K562 (cell line): Measurements from ENCODE around the gene ATRAID. TPM values are rescaled to one million over a fixed set of nuclear protein-coding genes. Genes with fewer than 3 reads are reported as not detected.

Experiments
- ATAC-seq: fragments of 200-7000 bp; cut with Tn5 transposase; 3 replicates; pipeline ENCODE4 v1.9.1; 2020; ENCODE audit warnings: moderate library complexity
- BruUV-seq: library from RNA; stranded (reverse); fragments of 400-500 nt; replicated peaks from 2 replicates; lab custom pipeline; 2021; lab: Mats Ljungman, UMichigan
- CTCF ChIA-PET: fragments of 300-600 bp; formaldehyde crosslinking; extraction: SDS; loops from one replicate; lab custom pipeline; 2021; ENCODE audit warnings: low intra/inter-chr PET ratio; lab: Yijun Ruan, JAX
- POLR2A ChIA-PET: fragments of 300-600, 350-650 bp; sonication (Branson Sonifier 250); formaldehyde crosslinking; extraction: SDS; loops from one replicate; lab custom pipeline; 2021; ENCODE audit warnings: antibody characterized with exemption, inconsistent platforms; lab: Yijun Ruan, JAX
- DNase-seq, 4 experiments: peaks; one replicate each; pipeline versions ENCODE4 v3.0.0 to v3.0.0-alpha.2; 2011 to 2018; ENCODE audit warnings: low spot score in 3 of 4, mixed read lengths in 3 of 4; ENCODE audit errors: extremely low read depth in 1 of 4
- FAIRE-seq: peaks from 2 replicates; lab custom pipeline; 2011; peaks lifted over from hg19 to GRCh38; lab: Jason Lieb, UNC
- H2AFZ ChIP-seq: 2 replicates; pipeline ENCODE4 v1.6.0; 2011; ENCODE audit warnings: low read depth, low read length, control low read depth, inconsistent platforms
- H3K27ac ChIP-seq: fragments of 200-600 bp; 3 replicates; pipeline ENCODE4 v1.8.0; 2011; ENCODE audit warnings: low read depth, mild to moderate bottlenecking, control low read depth, inconsistent platforms, low read length, moderate library complexity, mixed read lengths; ENCODE audit errors: extremely low read depth
- H3K27me3 ChIP-seq, 2 experiments: fragments of 300-600 bp in 1 of 2; 2 replicates in 1 of 2; 3 replicates in 1 of 2; pipeline versions ENCODE4 v1.6.0 to v1.8.0; 2011; ENCODE audit warnings: inconsistent platforms in 2 of 2, low read length in 2 of 2, mild to moderate bottlenecking in 1 of 2, mixed read lengths in 1 of 2, moderate library complexity in 1 of 2; ENCODE audit not compliant: control insufficient read depth in 2 of 2, insufficient read depth in 2 of 2
- H3K36me3 ChIP-seq: fragments of 300-600 bp; 3 replicates; pipeline ENCODE4 v1.8.0; 2011; ENCODE audit warnings: mild to moderate bottlenecking, low read length, inconsistent platforms; ENCODE audit not compliant: control insufficient read depth, insufficient read depth
- H3K4me1 ChIP-seq, 2 experiments: fragments of 200-600 bp in 1 of 2; replicated peaks in 1 of 2; 2 replicates in 1 of 2; 3 replicates in 1 of 2; pipeline versions ENCODE4 v1.5.1 to v1.8.0; 2011; ENCODE audit warnings: inconsistent platforms in 2 of 2, low read length in 2 of 2, mild to moderate bottlenecking in 1 of 2, mixed read lengths in 1 of 2, moderate library complexity in 1 of 2; ENCODE audit not compliant: control insufficient read depth in 2 of 2, insufficient read depth in 2 of 2
- H3K4me2 ChIP-seq: 2 replicates; pipeline ENCODE4 v1.6.1; 2011; ENCODE audit warnings: low read length, control low read depth, inconsistent platforms, mixed read lengths; ENCODE audit not compliant: insufficient read depth
- H3K4me3 ChIP-seq: fragments of 200-600 bp; sonication (generic), shearing (Covaris generic); 2 replicates; pipeline ENCODE4 v1.5.1; 2016; ENCODE audit warnings: control low read depth, inconsistent platforms
- H3K79me2 ChIP-seq: fragments of 200-600 bp; 3 replicates; pipeline ENCODE4 v1.8.0; 2011; ENCODE audit warnings: low read length, inconsistent platforms; ENCODE audit not compliant: control insufficient read depth, insufficient read depth
- H3K9ac ChIP-seq, 2 experiments: 2 replicates each; pipeline versions ENCODE4 v1.6.0 to v1.6.1; 2011; ENCODE audit warnings: low read depth in 2 of 2, low read length in 2 of 2, control low read depth in 1 of 2, inconsistent platforms in 1 of 2, mild to moderate bottlenecking in 1 of 2, mixed read lengths in 1 of 2; ENCODE audit not compliant: insufficient read depth in 1 of 2
- H3K9me1 ChIP-seq: one replicate; pipeline ENCODE4 v1.6.0; 2011; ENCODE audit warnings: inconsistent platforms, mild to moderate bottlenecking, low read length, moderate library complexity; ENCODE audit not compliant: control insufficient read depth, insufficient read depth
- H3K9me3 ChIP-seq: replicated peaks from 2 replicates; pipeline ENCODE4 v1.5.1; 2011; ENCODE audit warnings: low read depth, low read length, inconsistent platforms; ENCODE audit not compliant: control insufficient read depth, insufficient read depth
- H4K20me1 ChIP-seq: replicated peaks from 2 replicates; pipeline ENCODE4 v1.6.1; 2011; ENCODE audit warnings: low read length, inconsistent platforms, mixed read lengths; ENCODE audit not compliant: control insufficient read depth, insufficient read depth
- CBFA2T3 ChIP-seq: fragments of 450-650 bp; IDR thresholded peaks from 2 replicates; pipeline ENCODE4 v1.6.1; 2017
- CREB5 ChIP-seq: fragments of 250-450 bp; sonication (Bioruptor Pico); IDR thresholded peaks from 2 replicates; pipeline ENCODE4 v1.5.0; 2020; ENCODE audit warnings: mild to moderate bottlenecking
- DACH1 ChIP-seq: fragments of 450-650 bp; IDR thresholded peaks from 2 replicates; pipeline ENCODE4 v1.6.1; 2018; ENCODE audit not compliant: partially characterized antibody
- DDX20 ChIP-seq: fragments of 450-650 bp; IDR thresholded peaks from 2 replicates; pipeline ENCODE4 v1.6.1; 2016; ENCODE audit warnings: missing genetic modification characterization, low read depth, mild to moderate bottlenecking, missing compliant biosample characterization, moderate library complexity
- ETV5 ChIP-seq: sonication (generic); formaldehyde crosslinking; IDR thresholded peaks from 2 replicates; pipeline ENCODE4 v1.4.0; 2020; ENCODE audit warnings: low read depth, mild to moderate bottlenecking, missing genetic modification reagents
- FOXM1 ChIP-seq, 2 experiments: fragments of 450-650 bp in 1 of 2; sonication (generic) in 1 of 2; formaldehyde crosslinking in 1 of 2; IDR thresholded peaks; 2 replicates each; pipeline versions ENCODE4 v1.6.1 to v1.9.0; 2017 to 2022; ENCODE audit warnings: low read depth in 2 of 2, mild to moderate bottlenecking in 2 of 2, missing genetic modification reagents in 1 of 2, moderate library complexity in 1 of 2
- GMEB1 ChIP-seq: fragments of 250-450 bp; sonication (Bioruptor Pico); IDR thresholded peaks from 2 replicates; pipeline ENCODE4 v1.4.0; 2020; ENCODE audit warnings: mild to moderate bottlenecking
- GTF2B ChIP-seq: IDR thresholded peaks from 2 replicates; pipeline ENCODE4 v1.6.1; 2011; ENCODE audit not compliant: insufficient read length; ENCODE audit errors: extremely low read depth
- HCFC1 ChIP-seq: IDR thresholded peaks from 2 replicates; pipeline ENCODE4 v1.6.1; 2012; ENCODE audit warnings: low read depth, low read length, improper control_type of control experiment
- KAT7 ChIP-seq: sonication (generic); formaldehyde crosslinking; IDR thresholded peaks from 2 replicates; pipeline ENCODE4 v1.8.0; 2022; ENCODE audit warnings: missing genetic modification reagents, mild to moderate bottlenecking, borderline replicate concordance
- L3MBTL2 ChIP-seq: fragments of 450-650 bp; IDR thresholded peaks from 2 replicates; pipeline ENCODE4 v1.6.1; 2016; ENCODE audit warnings: mild to moderate bottlenecking, moderate library complexity
- PHF8 ChIP-seq: fragments of 200-600 bp; sonication (generic); IDR thresholded peaks from 2 replicates; pipeline ENCODE4 v1.6.1; 2012; ENCODE audit warnings: mixed run types, mild to moderate bottlenecking, inconsistent platforms, low read length, moderate library complexity, borderline replicate concordance
- WHSC1 ChIP-seq: IDR thresholded peaks from one replicate; pipeline ENCODE4 v1.6.1; 2012; ENCODE audit warnings: low read length, control low read depth, inconsistent platforms
- ZBTB17 ChIP-seq: fragments of 450-650 bp; formaldehyde crosslinking; IDR thresholded peaks from 2 replicates; pipeline ENCODE4 v1.4.0; 2020; ENCODE audit warnings: mild to moderate bottlenecking
- ZBTB49 ChIP-seq: sonication (generic); formaldehyde crosslinking; IDR thresholded peaks from 2 replicates; pipeline ENCODE4 v1.8.0; 2022; ENCODE audit warnings: missing genetic modification reagents, mild to moderate bottlenecking, borderline replicate concordance
- WGBS: fragments of 100-300 bp; shearing (Covaris generic); methylation state at CpG from one replicate; pipeline ENCODE4 v1.1.6; 2016; ENCODE audit warnings: low coverage, mixed read lengths; ENCODE audit not compliant: insufficient coverage; ENCODE audit errors: missing lambda C conversion rate; 5-methylcytosine and 5-hydroxymethylcytosine counted together
- in situ Hi-C: fragments of 300-500 bp; cut with MboI; formaldehyde crosslinking; loops from 4 replicates; pipeline ENCODE4 v1.15.0; 2018; ENCODE audit warnings: inconsistent platforms, mixed read lengths
- intact Hi-C: fragments of 100-400 bp; cut with micrococcal nuclease; formaldehyde crosslinking; loops from 2 replicates; pipeline ENCODE4 v1.14.2; 2022
- polyA plus RNA-seq, 8 experiments: library from polyadenylated mRNA; depleted of rRNA in 4 of 8; stranded (reverse) in 5 of 8; unstranded in 3 of 8; fragments of >200 nt; fragmentation: Nextera tagmentation in 2 of 8; fragmentation: Illumina TruSeq in 1 of 8; extraction: Ambion mirVana in 2 of 8; extraction: Trizol in 1 of 8; gene quantifications; 2 replicates each; pipeline versions ENCODE4 v1.2.1 to v1.2.3, GENCODE V29; 2011 to 2014; ENCODE audit warnings: inconsistent platforms in 1 of 8, missing spikeins in 1 of 8
- total RNA-seq, 7 experiments: library from RNA; depleted of rRNA in 6 of 7; stranded (reverse); fragments of >200 nt in 6 of 7; fragmentation: Illumina TruSeq in 2 of 7; extraction: Trizol in 2 of 7; gene quantifications; 2 replicates each; pipeline versions ENCODE4 v1.2.1 to v1.2.3, GENCODE V29; 2011 to 2021; ENCODE audit warnings: low replicate concordance in 1 of 7

Gene ATRAID
- total and polyA plus RNA-seq, 9 of the 15 experiments (the other 6 are each of a cell fraction or from before 2014, with no cell fraction given), result 70.2 to 187 (median 108) TPM

GRCh38 chr2:27250652-27251379 lies 39.0 kb downstream of the ATRAID start:
- H2AFZ ChIP-seq, result peak overlapping the region; percentile 95
- ATAC-seq, result no peak
- ChIA-PET POLR2A (interaction anchor here (0.8 to 1.0 kb wide), 2 partner anchors 15 to 20 kb away, joined by 3 read pairs; no protein-coding TSS in a partner anchor), CTCF (interaction anchor here (0.6 to 2.2 kb wide), 4 partner anchors 29 to 432 kb away, joined by 4 to 23 read pairs (median 11); no protein-coding TSS in a partner anchor)
- no peak overlapping the region; the same call in 2 of the 3 replicates for H3K27ac ChIP-seq
- no peak overlapping the region for H3K4me3 ChIP-seq
- in situ Hi-C loops, result no loop called here
- H3K36me3 ChIP-seq, result no peaks in the 10 kb centered on the region
- H4K20me1 ChIP-seq, result no peaks in the 10 kb centered on the region; the same call in 1 of the 2 replicates
- no peaks in the 10 kb centered on the region for H3K9me1 ChIP-seq
- DNase-seq, result peak in 2 of 4 experiments; percentile 39 to 44
- no peak overlapping the region; the same call in 1 of the 2 replicates for H3K4me2 ChIP-seq
- FAIRE-seq, result no peak
- H3K4me1 ChIP-seq, result peaks cover 15 to 26% of the 10 kb centered on the region in 2 experiments
- no peaks in the 10 kb centered on the region for H3K27me3 ChIP-seq
- H3K9me3 ChIP-seq, result no peaks in the 10 kb centered on the region
- H3K9ac ChIP-seq, result peak overlapping the region in 1 of 2 experiments; percentile 87; a peak in 3 of 4 replicates
- no peaks in the 10 kb centered on the region for H3K79me2 ChIP-seq
- WGBS, result 34% methylated on average over 13 of the region's 13 CpGs
- BruUV-seq, result no TSS peak
- intact Hi-C loops, result loop anchor here (1.0 kb wide), 2 partner anchors 29 to 52 kb away; no protein-coding TSS in a partner anchor
- TF ChIP-seq FOXM1 (IDR thresholded peaks at IDR 0.05; ENCODE audit: low read depth) (no peak), FOXM1 (CRISPR knock-in tag; IDR thresholded peaks at IDR 0.05; ENCODE audit: low read depth) (no peak), GTF2B (no peak), PHF8 (0 out of 2 replicates have a peak, but pooled peaks have one; percentile 4), HCFC1 (no peak), KAT7 (CRISPR knock-in tag) (no peak), DDX20 (tag) (no peak), DACH1 (no peak), L3MBTL2 (0 out of 2 replicates have a peak, but pooled peaks have one; percentile 5), ZBTB49 (CRISPR knock-in tag) (no peak), ZBTB17 (CRISPR knock-in tag) (no peak), CBFA2T3 (0 out of 2 replicates have a peak, but pooled peaks have one; percentile 28), GMEB1 (no peak), WHSC1 (no peak), CREB5 (no peak), ETV5 (CRISPR knock-in tag) (no peak)
